Pancreas (tissue), 10 donors: ENCODE measurements around the gene IL3. TPM values are rescaled to one million over a fixed set of nuclear protein-coding genes. Genes with fewer than 3 reads are reported as not detected.
"Not testable (repeated sequence)": the region's sequence is repeated elsewhere in the genome, so short reads cannot be mapped to it uniquely, and the experiment has no call there.

Source experiments
- ATAC-seq, 4 donors: fragments of 200-7000 bp; cut with Tn5 transposase; one replicate each; pipeline versions ENCODE4 v1.8.0 to v1.9.1; 2020; ENCODE audit warnings: mild to moderate bottlenecking in 4 of 4, moderate library complexity in 4 of 4
- DNase-seq, 6 donors: peaks; one replicate each; pipeline ENCODE4 v3.0.0-alpha.2; 2020
- FAIRE-seq: peaks from 2 replicates; lab custom pipeline; 2012; peaks lifted over from hg19 to GRCh38; lab: Jason Lieb, UNC
- H3K27ac ChIP-seq, 4 donors: fragments of 200-600 bp; sonication (generic); 1 replicate in 3 of 4; 2 replicates in 1 of 4; pipeline versions ENCODE4 v1.5.0 to v1.8.0; 2020
- H3K27me3 ChIP-seq, 4 donors: fragments of 200-600 bp; one replicate each; pipeline ENCODE4 v1.8.0; 2021
- H3K36me3 ChIP-seq, 3 donors: fragments of 200-600 bp; sonication (generic) in 1 of 3; one replicate each; pipeline versions ENCODE4 v1.5.0 to v1.8.0; 2020 to 2021
- H3K4me1 ChIP-seq, 3 donors: fragments of 200-600 bp; one replicate each; pipeline ENCODE4 v1.8.0; 2021
- H3K4me3 ChIP-seq, 4 donors: fragments of 200-600 bp; sonication (generic) in 2 of 4; one replicate each; pipeline versions ENCODE4 v1.5.0 to v1.8.0; 2020 to 2021
- H3K9me3 ChIP-seq, 4 donors: fragments of 200-600 bp; one replicate each; pipeline ENCODE4 v1.8.0; 2021
- WGBS, 2 donors: extraction: QIAGEN DNeasy Blood & Tissue Kit; methylation state at CpG; one replicate each; pipeline ENCODE4 v1.1.7; 2013; 5-methylcytosine and 5-hydroxymethylcytosine counted together
- intact Hi-C, 3 donors: fragments of 100-400 bp; cut with DNase I; formaldehyde crosslinking; loops; one replicate each; pipeline versions ENCODE4 v1.11.1 to v1.14.2; 2022
- polyA plus RNA-seq, 2 donors: library from polyadenylated mRNA; stranded (reverse); fragments of 200-250 nt; gene quantifications; one replicate each; pipeline ENCODE4 v1.2.3, GENCODE V29; 2013
- total RNA-seq, 6 donors: library from RNA; stranded (reverse); fragmentation: NEBNext Ultra II Directional in 4 of 6; extraction: Animal tissue kit (Norgen Biotek cat#: 25700) in 4 of 6; gene quantifications; one replicate each; pipeline versions ENCODE4 v1.2.1 to v1.2.4, GENCODE V29; 2021 to 2023
- TF ChIP-seq, protein P1 (sequence below), 4 donors: fragments of 200-600 bp; sonication (generic) in 3 of 4; IDR thresholded peaks; one replicate each; pipeline versions ENCODE4 v1.5.0 to v1.8.0; 2021; ENCODE audit warnings: antibody characterized with exemption in 4 of 4
- donor health status: healthy with polysubstance abuse.
- donor health status: DM: no; HTN: no; CAD: no; lungs with moderate emphysema.
- donor health status: DM: no; HTN: no; CAD: no.
- donor health status: control.
- donor health status: control.
- donor health status: Bipolar disorder and iron deficiency.
- donor health status: DM: yes; HTN: yes; CAD: no.
- donor health status: DM: no; HTN: no; CAD: no.
- donor health status: DM: no; HTN: no; CAD: no.
- donor health status: DM: yes; HTN: yes; CAD: no.

Gene IL3
- total and polyA plus RNA-seq, 8 donors = not detected

DNA sequence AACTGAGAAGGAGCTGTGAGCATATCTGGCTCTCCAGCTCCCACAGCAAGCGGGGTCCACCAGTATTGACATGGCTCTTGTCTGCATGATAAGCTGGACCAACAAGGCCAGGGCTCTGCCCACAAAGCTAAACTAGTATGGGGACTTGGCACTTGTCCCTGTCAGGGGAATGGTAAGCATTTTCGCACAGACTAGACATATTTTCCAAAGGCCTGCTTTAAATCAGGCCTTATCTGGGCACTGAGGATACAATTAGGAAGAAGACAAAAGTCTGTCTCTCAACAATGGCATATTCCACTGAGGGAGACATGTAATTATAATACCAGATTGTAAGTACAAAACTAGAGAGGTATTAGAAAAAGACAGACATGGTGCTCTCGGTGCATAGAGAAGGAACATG is 45.2 kb downstream of the IL3 start:
- no peak for FAIRE-seq
- intact Hi-C loops = no loop called here
- H3K27me3 ChIP-seq = no peaks in the 10 kb centered on the region
- no peak for ATAC-seq
- TF ChIP-seq, protein P1, sequence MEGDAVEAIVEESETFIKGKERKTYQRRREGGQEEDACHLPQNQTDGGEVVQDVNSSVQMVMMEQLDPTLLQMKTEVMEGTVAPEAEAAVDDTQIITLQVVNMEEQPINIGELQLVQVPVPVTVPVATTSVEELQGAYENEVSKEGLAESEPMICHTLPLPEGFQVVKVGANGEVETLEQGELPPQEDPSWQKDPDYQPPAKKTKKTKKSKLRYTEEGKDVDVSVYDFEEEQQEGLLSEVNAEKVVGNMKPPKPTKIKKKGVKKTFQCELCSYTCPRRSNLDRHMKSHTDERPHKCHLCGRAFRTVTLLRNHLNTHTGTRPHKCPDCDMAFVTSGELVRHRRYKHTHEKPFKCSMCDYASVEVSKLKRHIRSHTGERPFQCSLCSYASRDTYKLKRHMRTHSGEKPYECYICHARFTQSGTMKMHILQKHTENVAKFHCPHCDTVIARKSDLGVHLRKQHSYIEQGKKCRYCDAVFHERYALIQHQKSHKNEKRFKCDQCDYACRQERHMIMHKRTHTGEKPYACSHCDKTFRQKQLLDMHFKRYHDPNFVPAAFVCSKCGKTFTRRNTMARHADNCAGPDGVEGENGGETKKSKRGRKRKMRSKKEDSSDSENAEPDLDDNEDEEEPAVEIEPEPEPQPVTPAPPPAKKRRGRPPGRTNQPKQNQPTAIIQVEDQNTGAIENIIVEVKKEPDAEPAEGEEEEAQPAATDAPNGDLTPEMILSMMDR (IDR thresholded peaks at IDR 0.05) = no peak
- no peaks in the 10 kb centered on the region for H3K4me1 ChIP-seq
- no peak overlapping the region for H3K4me3 ChIP-seq
- no peaks in the 10 kb centered on the region for H3K9me3 ChIP-seq
- WGBS, 2 donors = 80 to 84% methylated on average over 3 of the region's 3 CpGs
- no peaks in the 10 kb centered on the region for H3K36me3 ChIP-seq
- H3K27ac ChIP-seq = no peak overlapping the region
- no peak for DNase-seq

DNA sequence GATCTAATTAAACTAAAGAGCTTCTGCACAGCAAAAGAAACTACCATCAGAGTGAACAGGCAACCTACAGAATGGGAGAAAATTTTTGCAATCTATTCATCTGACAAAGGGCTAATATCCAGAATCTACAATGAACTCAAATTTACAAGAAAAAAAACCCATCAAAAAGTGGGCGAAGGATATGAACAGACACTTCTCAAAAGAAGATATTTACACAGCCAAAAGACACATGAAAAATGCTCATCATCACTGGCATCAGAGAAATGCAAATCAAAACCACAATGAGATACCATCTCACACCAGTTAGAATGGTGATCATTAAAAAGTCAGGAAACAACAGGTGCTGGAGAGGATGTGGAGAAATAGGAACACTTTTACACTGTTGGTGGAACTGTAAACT is 48.0 kb downstream of the IL3 start:
- 97 to 98% methylated on average over 1 of the region's 1 CpG for WGBS, 2 donors
- H3K4me3 ChIP-seq, H3K36me3 ChIP-seq, FAIRE-seq, intact Hi-C loops, H3K27ac ChIP-seq, ATAC-seq, H3K9me3 ChIP-seq, H3K4me1 ChIP-seq, H3K27me3 ChIP-seq, DNase-seq: not testable (repeated sequence)

GRCh38 chr5:132108957-132109356 is 48.5 kb downstream of the IL3 start:
- 88% methylated on average over 2 to 3 of the region's 4 CpGs for WGBS, 2 donors

GRCh38 chr5:132109494-132110053 is 49.1 kb downstream of the IL3 start:
- Histone ChIP-seq H3K4me3 (no peak overlapping the region), H3K36me3 (no peaks in the 10 kb centered on the region), H3K27ac (no peak overlapping the region), H3K27me3 (no peaks in the 10 kb centered on the region), H3K4me1 (no peaks in the 10 kb centered on the region), H3K9me3 (no peaks in the 10 kb centered on the region)
- TF ChIP-seq, protein P1 (IDR thresholded peaks at IDR 0.05) = no peak
- FAIRE-seq (no peak), DNase-seq (no peak), ATAC-seq (no peak)
- intact Hi-C loops = no loop called here
- 70 to 78% methylated on average over 3 of the region's 3 CpGs for WGBS, 2 donors

More at GRCh38 chr5:132108957-132109356, 48.5 kb downstream of the IL3 start:
- H3K4me1 ChIP-seq, intact Hi-C loops, H3K27ac ChIP-seq, H3K36me3 ChIP-seq, H3K27me3 ChIP-seq, H3K9me3 ChIP-seq, FAIRE-seq, ATAC-seq, H3K4me3 ChIP-seq, DNase-seq: not testable (repeated sequence)

GRCh38 chr5:132110195-132110594 is 49.7 kb downstream of the IL3 start:
- Histone ChIP-seq H3K4me3 (no peak overlapping the region), H3K27me3 (no peaks in the 10 kb centered on the region), H3K36me3 (no peaks in the 10 kb centered on the region), H3K4me1 (no peaks in the 10 kb centered on the region), H3K9me3 (no peaks in the 10 kb centered on the region), H3K27ac (no peak overlapping the region)
- ATAC-seq (no peak), DNase-seq (no peak), FAIRE-seq (no peak)
- WGBS, 2 donors = 68 to 74% methylated on average over 3 of the region's 3 CpGs
- intact Hi-C loops = no loop called here
- TF ChIP-seq, protein P1 (IDR thresholded peaks at IDR 0.05) = no peak

DNA sequence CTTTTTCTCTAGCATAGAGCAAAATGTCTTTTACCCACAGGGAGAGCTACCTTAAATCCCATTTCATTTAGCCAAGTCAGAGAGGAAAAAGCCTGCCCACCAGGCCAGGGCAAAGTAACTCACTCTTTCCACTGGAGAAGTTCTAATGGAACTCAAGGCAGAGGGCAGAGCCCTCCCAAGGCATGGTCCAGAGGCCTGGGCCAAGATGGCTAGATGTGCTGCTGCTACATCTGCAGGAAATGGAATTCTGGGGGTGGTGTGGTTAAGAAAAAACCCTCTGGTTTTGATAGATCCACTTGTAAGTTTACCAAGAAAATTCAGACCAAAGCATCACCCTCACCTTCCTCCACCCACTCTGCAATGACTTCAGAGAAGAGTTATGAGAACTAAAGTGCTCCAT is 50.5 kb downstream of the IL3 start:
- Histone ChIP-seq H3K36me3 (no peaks in the 10 kb centered on the region), H3K9me3 (no peaks in the 10 kb centered on the region)
- no peak for FAIRE-seq

More for the DNA sequence above, 50.5 kb downstream of the IL3 start:
- Histone ChIP-seq H3K4me3 (no peak overlapping the region), H3K27me3 (no peaks in the 10 kb centered on the region), H3K4me1 (no peaks in the 10 kb centered on the region), H3K27ac (no peak overlapping the region)
- no peak for ATAC-seq
- intact Hi-C loops = no loop called here
- TF ChIP-seq, protein P1 (IDR thresholded peaks at IDR 0.05) = no peak
- no peak for DNase-seq
